Activated CD4-positive, alpha-beta T cell treated with anti-CD3 and anti-CD28 coated beads, Interleukin-2, amount 50 U/mL, for 4 hours (primary cell): ENCODE data around the gene CCNY.

Source experiments
- DNase-seq, 2 experiments: peaks; one replicate each; pipeline ENCODE4 v3.0.0-alpha.2; 2020

CCNY gene

DNA sequence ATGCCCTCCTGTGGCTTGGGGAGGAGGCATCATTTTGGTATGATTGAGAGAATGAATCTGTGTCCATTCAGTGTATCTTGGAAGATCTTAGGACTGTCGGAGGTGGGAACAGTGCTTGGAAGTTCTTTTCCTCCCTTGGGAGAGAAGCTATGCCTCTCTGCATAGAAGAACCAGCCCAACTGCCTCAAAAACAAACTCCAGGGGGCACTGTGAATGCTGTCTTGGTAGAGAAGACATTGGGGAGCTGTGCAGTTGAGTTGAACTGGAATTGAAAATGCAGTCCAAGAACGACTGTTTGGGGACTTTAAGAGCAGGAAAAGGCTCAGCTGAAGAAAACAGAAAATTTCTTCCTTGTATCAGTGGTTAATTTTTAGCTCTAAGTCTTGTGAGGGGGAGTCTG is 263.9 kb downstream of the CCNY start:
- no peak for DNase-seq

DNA sequence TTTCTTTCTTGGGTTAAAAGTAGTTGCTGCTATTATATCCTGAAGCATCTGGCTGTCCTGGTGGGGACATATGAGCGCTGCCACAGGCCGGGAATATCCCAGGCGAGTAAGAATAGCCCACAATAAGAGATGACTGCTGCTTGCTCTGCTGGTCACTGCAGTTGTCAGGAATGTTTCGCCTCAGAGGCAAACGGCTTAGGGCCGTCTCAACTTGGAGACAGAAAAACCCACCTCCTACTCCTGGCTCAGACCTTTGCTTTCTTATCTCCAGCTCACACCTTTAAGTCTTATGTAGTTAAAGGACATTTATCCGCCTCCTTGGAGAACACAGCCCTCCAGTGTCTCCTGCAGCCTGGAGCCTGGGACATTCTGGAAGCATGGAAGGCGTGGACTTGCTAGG is 268.9 kb downstream of the CCNY start, which contains the start of gene GJD4:
GJD4 (plus strand) TSS at position 151 of the 400 bp plus-strand sequence; CDS start at position 378, 227 bp downstream.
- no peak for DNase-seq

GRCh38 chr10:35606430-35606829 is 270.1 kb downstream of the CCNY start:
- DNase-seq: no peak

- no peak for DNase-seq
These were observed 271.4 kb downstream of the CCNY start for GRCh38 chr10:35607475-35608327.

GRCh38 chr10:35608328-35608672 is 272.0 kb downstream of the CCNY start:
- DNase-seq: no peak

GRCh38 chr10:35611750-35612149 is 275.4 kb downstream of the CCNY start:
- no peak for DNase-seq

DNA sequence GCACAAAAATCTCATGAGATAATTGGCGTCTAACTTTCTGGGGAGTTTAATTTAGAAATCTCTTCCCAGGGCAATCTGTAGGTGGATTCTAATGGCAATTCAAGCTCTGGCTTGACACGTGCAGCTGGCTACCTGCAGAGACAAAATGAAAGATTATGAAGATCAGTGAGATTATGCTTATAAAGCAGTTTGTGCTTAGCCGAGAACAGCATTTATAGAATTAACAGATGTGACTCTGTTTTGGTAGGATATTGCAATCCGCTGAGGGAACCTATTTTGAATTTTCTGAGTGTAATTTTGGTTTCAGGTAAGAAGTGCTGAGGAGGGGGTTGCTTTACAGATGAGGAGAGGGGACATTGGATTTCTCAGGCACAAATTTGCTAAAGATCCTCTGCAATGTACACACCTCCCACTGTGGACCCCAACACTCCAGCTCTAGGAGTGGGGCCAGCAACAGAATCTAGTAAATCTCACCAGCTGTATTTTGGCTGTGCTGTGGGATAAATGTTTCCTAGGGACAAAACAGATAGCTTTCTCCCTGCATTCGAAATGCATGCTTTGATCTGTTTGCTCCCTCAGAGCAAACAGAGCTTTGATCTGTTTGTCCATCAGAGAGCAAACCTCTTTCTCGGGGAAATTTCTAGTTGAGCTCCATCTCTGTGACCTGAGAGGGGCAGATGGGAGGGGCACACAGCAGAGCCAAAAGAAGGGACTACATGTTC is 276.2 kb downstream of the CCNY start:
- no peak for DNase-seq

GRCh38 chr10:35613107-35613440 is 276.8 kb downstream of the CCNY start:
- DNase-seq: no peak

- DNase-seq: no peak
These were observed 277.4 kb downstream of the CCNY start for GRCh38 chr10:35613597-35614226.

GRCh38 chr10:35614312-35614711 is 278.0 kb downstream of the CCNY start:
- no peak for DNase-seq
